ENCODE measurements around the gene RBBP4. TPM values are rescaled to one million over a fixed set of nuclear protein-coding genes. Genes with fewer than 3 reads are reported as not detected.
A peak's percentile ranks its signal among the peaks of the same experiment; 100 is the strongest.
"Not testable (repeated sequence)": the region's sequence is repeated elsewhere in the genome, so short reads cannot be mapped to it uniquely, and the experiment has no call there.

RBBP4 gene
- total RNA-seq, 1 donor from 2014 or later: 186 TPM

- Histone ChIP-seq H3K4me2 (ENCODE audit: low read length) (no peak overlapping the region), H3K9ac (ENCODE audit: low read length) (no peak overlapping the region), H3K36me3 (ENCODE audit: insufficient read depth, low read length) (peaks cover 57% of the 10 kb centered on the region), H3K4me3 (ENCODE audit: insufficient read depth, low read depth, low read length) (no peak overlapping the region), H3K79me2 (ENCODE audit: insufficient read depth, low read length) (peaks cover 43% of the 10 kb centered on the region), H3K27me3 (ENCODE audit: insufficient read depth, low read length) (no peaks in the 10 kb centered on the region), H2AFZ (ENCODE audit: low read depth, low read length) (no peak overlapping the region), H3K9me3 (ENCODE audit: insufficient read depth, low read depth, low read length) (no peaks in the 10 kb centered on the region), H3K27ac (ENCODE audit: low read depth, low read length) (no peak overlapping the region), H4K20me1 (ENCODE audit: insufficient read depth, low read length) (peaks cover 31% of the 10 kb centered on the region), H3K4me1 (ENCODE audit: insufficient read depth, low read length) (no peaks in the 10 kb centered on the region)
- peaks cover 12% of the 10 kb centered on the region for H3K36me3 Mint-ChIP-seq (ENCODE audit: low read depth, unreplicated experiment)
- no peaks in the 10 kb centered on the region for H3K27me3 Mint-ChIP-seq (ENCODE audit: low read depth, unreplicated experiment)
- DNase-seq (ENCODE audit: low read depth): no peak
- H3K27ac Mint-ChIP-seq (ENCODE audit: unreplicated experiment): no peak overlapping the region
- FAIRE-seq: no peak
- H3K4me1 Mint-ChIP-seq (ENCODE audit: low read depth, unreplicated experiment): no peaks in the 10 kb centered on the region
- H3K4me3 Mint-ChIP-seq (ENCODE audit: unreplicated experiment): no peak overlapping the region
- H3K9me3 Mint-ChIP-seq (ENCODE audit: unreplicated experiment): no peaks in the 10 kb centered on the region
- TF ChIP-seq EZH2 (IDR thresholded peaks at IDR 0.05; ENCODE audit: insufficient read depth, low read length) (no peak), CTCF (IDR thresholded peaks at IDR 0.05; ENCODE audit: insufficient read depth, low read depth, low read length) (no peak)
Observed at GRCh38 chr1:32665915-32666314, 14.9 kb downstream of the RBBP4 start.

- H3K4me3 ChIP-seq (ENCODE audit: insufficient read depth, low read depth, low read length): no peak overlapping the region
- TF ChIP-seq CTCF (IDR thresholded peaks at IDR 0.05; ENCODE audit: insufficient read depth, low read depth, low read length) (no peak), EZH2 (IDR thresholded peaks at IDR 0.05; ENCODE audit: insufficient read depth, low read length) (no peak)
- DNase-seq (ENCODE audit: low read depth) (peak; percentile 7), FAIRE-seq (no peak)
- no peaks in the 10 kb centered on the region for H3K4me1 Mint-ChIP-seq (ENCODE audit: low read depth, unreplicated experiment)
- H3K9me3 ChIP-seq (ENCODE audit: insufficient read depth, low read depth, low read length): no peaks in the 10 kb centered on the region
- H3K27ac Mint-ChIP-seq (ENCODE audit: unreplicated experiment): peak overlapping the region; percentile 23
- H3K4me3 Mint-ChIP-seq (ENCODE audit: unreplicated experiment): no peak overlapping the region
- peaks cover 64% of the 10 kb centered on the region for H3K36me3 ChIP-seq (ENCODE audit: insufficient read depth, low read length)
- no peak overlapping the region for H3K27ac ChIP-seq (ENCODE audit: low read depth, low read length)
- peaks cover 39% of the 10 kb centered on the region for H3K79me2 ChIP-seq (ENCODE audit: insufficient read depth, low read length)
- peaks cover 35% of the 10 kb centered on the region for H4K20me1 ChIP-seq (ENCODE audit: insufficient read depth, low read length)
- no peaks in the 10 kb centered on the region for H3K9me3 Mint-ChIP-seq (ENCODE audit: unreplicated experiment)
- H2AFZ ChIP-seq (ENCODE audit: low read depth, low read length): no peak overlapping the region
- no peak overlapping the region for H3K9ac ChIP-seq (ENCODE audit: low read length)
- H3K36me3 Mint-ChIP-seq (ENCODE audit: low read depth, unreplicated experiment): peaks cover 11% of the 10 kb centered on the region
- no peaks in the 10 kb centered on the region for H3K27me3 ChIP-seq (ENCODE audit: insufficient read depth, low read length)
- no peaks in the 10 kb centered on the region for H3K4me1 ChIP-seq (ENCODE audit: insufficient read depth, low read length)
- H3K4me2 ChIP-seq (ENCODE audit: low read length): no peak overlapping the region
- H3K27me3 Mint-ChIP-seq (ENCODE audit: low read depth, unreplicated experiment): no peaks in the 10 kb centered on the region
Observed at GRCh38 chr1:32666901-32667566, 16.0 kb downstream of the RBBP4 start.

- Histone ChIP-seq H4K20me1 (ENCODE audit: insufficient read depth, low read length) (peaks cover 35% of the 10 kb centered on the region), H3K36me3 (ENCODE audit: insufficient read depth, low read length) (peaks cover 71% of the 10 kb centered on the region), H3K79me2 (ENCODE audit: insufficient read depth, low read length) (peaks cover 30% of the 10 kb centered on the region)
- H3K27me3 ChIP-seq (ENCODE audit: insufficient read depth, low read length); H3K4me1 Mint-ChIP-seq (ENCODE audit: low read depth, unreplicated experiment); H3K4me3 ChIP-seq (ENCODE audit: insufficient read depth, low read depth, low read length); H3K27ac Mint-ChIP-seq (ENCODE audit: unreplicated experiment); H3K9me3 ChIP-seq (ENCODE audit: insufficient read depth, low read depth, low read length); FAIRE-seq; H2AFZ ChIP-seq (ENCODE audit: low read depth, low read length); H3K27me3 Mint-ChIP-seq (ENCODE audit: low read depth, unreplicated experiment); H3K4me1 ChIP-seq (ENCODE audit: insufficient read depth, low read length); DNase-seq (ENCODE audit: low read depth); H3K4me2 ChIP-seq (ENCODE audit: low read length); H3K9me3 Mint-ChIP-seq (ENCODE audit: unreplicated experiment); H3K9ac ChIP-seq (ENCODE audit: low read length); H3K27ac ChIP-seq (ENCODE audit: low read depth, low read length); H3K4me3 Mint-ChIP-seq (ENCODE audit: unreplicated experiment): not testable (repeated sequence)
- peaks cover 12% of the 10 kb centered on the region for H3K36me3 Mint-ChIP-seq (ENCODE audit: low read depth, unreplicated experiment)
Observed at GRCh38 chr1:32668716-32669115, 17.7 kb downstream of the RBBP4 start.
